ENCODE data around the gene UBAP1L. TPM values are rescaled to one million over a fixed set of nuclear protein-coding genes. Genes with fewer than 3 reads are reported as not detected.

Gene UBAP1L
- total RNA-seq, 2 donors from 2014 or later = 1.9 to 8.5 TPM

DNA sequence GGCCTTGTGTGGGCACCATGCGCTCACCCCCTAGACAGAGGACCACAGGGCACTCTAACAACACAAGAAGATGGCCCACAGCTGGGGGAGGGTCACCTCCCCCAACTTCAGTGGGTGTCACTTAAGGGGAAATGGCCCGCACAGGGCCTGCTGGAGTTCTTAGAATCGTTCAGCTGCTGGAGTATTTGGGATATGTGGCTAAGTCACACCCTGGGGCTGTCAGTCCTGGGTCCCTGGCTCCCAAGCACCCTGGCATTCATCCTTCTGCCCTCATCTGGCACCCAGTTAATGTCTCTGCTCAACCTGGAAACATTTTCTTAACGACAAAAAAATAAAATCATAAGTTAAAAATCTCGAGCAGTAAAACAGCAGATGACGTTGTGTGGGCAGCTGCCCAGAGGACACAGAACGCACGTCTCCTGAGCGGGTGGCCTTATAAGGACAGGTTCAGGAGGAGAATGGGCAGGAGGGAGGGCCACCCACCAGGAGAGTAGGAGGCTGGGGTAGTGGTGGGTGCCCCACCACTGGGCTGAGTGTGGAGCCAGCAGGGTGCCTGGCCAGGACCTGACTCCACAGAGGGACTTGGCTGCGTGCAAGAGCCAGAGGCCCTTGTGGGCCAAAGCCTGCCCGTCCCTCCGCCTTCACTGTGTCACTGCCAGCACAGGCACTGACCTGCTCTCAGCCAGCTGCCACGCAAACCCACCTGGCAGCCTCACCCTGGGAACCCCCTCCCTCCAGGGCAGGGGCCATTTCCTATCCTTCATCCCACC, 26.9 kb downstream of the UBAP1L start:
- intact Hi-C loops (cut with DNase I) = no loop called here

DNA sequence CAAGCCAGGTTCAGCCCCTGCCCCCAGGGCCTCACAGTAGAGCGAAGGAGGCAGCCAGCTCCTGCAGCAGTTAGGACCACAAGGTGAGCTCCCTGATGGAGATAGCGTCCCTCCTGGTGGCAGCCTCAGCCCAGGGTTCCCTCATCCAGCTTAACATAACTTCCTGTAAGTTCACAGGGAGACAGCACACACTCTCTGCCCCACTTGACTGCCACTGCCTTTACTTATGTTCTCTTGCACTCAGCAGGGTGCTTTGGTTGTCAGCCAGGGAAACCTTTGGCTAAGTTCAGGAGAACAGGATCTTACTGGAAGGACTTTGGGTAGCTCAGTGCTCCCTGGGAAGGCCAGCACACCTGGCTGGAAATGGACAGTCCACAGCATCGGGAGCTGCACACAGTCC, 27.6 kb downstream of the UBAP1L start:
- 29% methylated on average over 3 of the region's 3 CpGs for WGBS
- no peaks in the 10 kb centered on the region for H3K9me3 ChIP-seq
- DNase-seq (ENCODE audit: low spot score) = peak; percentile 35
- H3K36me3 ChIP-seq = no peaks in the 10 kb centered on the region
- no peak overlapping the region for H3K4me3 ChIP-seq
- H3K27me3 ChIP-seq (replicated peaks; ENCODE audit: insufficient read depth) = no peaks in the 10 kb centered on the region
- no peaks in the 10 kb centered on the region for H3K4me1 ChIP-seq (replicated peaks)
- TF ChIP-seq POLR2A (IDR thresholded peaks at IDR 0.05) (no peak), POLR2AphosphoS5 (IDR thresholded peaks at IDR 0.05) (no peak)
- TF ChIP-seq, protein P1, sequence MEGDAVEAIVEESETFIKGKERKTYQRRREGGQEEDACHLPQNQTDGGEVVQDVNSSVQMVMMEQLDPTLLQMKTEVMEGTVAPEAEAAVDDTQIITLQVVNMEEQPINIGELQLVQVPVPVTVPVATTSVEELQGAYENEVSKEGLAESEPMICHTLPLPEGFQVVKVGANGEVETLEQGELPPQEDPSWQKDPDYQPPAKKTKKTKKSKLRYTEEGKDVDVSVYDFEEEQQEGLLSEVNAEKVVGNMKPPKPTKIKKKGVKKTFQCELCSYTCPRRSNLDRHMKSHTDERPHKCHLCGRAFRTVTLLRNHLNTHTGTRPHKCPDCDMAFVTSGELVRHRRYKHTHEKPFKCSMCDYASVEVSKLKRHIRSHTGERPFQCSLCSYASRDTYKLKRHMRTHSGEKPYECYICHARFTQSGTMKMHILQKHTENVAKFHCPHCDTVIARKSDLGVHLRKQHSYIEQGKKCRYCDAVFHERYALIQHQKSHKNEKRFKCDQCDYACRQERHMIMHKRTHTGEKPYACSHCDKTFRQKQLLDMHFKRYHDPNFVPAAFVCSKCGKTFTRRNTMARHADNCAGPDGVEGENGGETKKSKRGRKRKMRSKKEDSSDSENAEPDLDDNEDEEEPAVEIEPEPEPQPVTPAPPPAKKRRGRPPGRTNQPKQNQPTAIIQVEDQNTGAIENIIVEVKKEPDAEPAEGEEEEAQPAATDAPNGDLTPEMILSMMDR (IDR thresholded peaks at IDR 0.05) = peak in 1 of 4 experiments; percentile 23
- H3K27ac ChIP-seq = peak overlapping the region; percentile 87 to 88
- intact Hi-C loops (cut with DNase I) = no loop called here

More for the DNA sequence above, 26.9 kb downstream of the UBAP1L start:
- no peaks in the 10 kb centered on the region for H3K9me3 ChIP-seq
- peak overlapping the region; percentile 87 to 88 for H3K27ac ChIP-seq
- H3K4me3 ChIP-seq = no peak overlapping the region
- peak; percentile 85 for DNase-seq (ENCODE audit: low spot score)
- no peaks in the 10 kb centered on the region for H3K4me1 ChIP-seq (replicated peaks)
- 16% methylated on average over 12 of the region's 13 CpGs for WGBS
- H3K27me3 ChIP-seq (replicated peaks; ENCODE audit: insufficient read depth) = no peaks in the 10 kb centered on the region
- H3K36me3 ChIP-seq = no peaks in the 10 kb centered on the region
- TF ChIP-seq POLR2A (IDR thresholded peaks at IDR 0.05) = no peak
- TF ChIP-seq POLR2AphosphoS5 (IDR thresholded peaks at IDR 0.05) = peak; percentile 86
- TF ChIP-seq, protein P1 (IDR thresholded peaks at IDR 0.05) = no peak

DNA sequence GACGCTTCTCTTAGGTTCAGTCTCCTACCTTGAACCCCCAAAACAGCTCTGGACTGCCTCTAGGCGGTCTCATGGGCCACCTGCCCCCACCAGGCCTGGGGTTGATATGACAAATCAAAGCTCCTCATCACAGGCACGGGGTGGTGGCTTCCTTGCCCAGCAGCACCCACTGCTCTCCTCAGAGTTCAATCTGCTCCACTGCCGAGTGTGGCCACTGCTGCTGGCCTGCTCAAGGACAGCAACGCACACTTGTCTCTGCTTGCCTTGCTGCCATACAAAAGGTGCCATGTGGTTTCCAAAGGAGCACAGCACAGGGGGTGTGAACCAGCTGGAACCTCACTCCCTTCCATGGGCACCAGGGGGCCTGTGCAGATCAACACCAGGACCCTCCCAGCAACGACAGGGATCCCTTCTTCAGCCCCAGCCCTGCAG, 28.3 kb downstream of the UBAP1L start:
- 55% methylated on average over 6 of the region's 6 CpGs for WGBS
- DNase-seq (ENCODE audit: low spot score) = peak; percentile 24
- H3K27me3 ChIP-seq (replicated peaks; ENCODE audit: insufficient read depth) = no peaks in the 10 kb centered on the region
- TF ChIP-seq POLR2A (IDR thresholded peaks at IDR 0.05) (no peak), POLR2AphosphoS5 (IDR thresholded peaks at IDR 0.05) (no peak)
- TF ChIP-seq, protein P1 (IDR thresholded peaks at IDR 0.05) = peak in 1 of 4 experiments; percentile 26
- H3K27ac ChIP-seq = peak overlapping the region; percentile 87 to 88
- H3K36me3 ChIP-seq = no peaks in the 10 kb centered on the region
- H3K9me3 ChIP-seq = no peaks in the 10 kb centered on the region
- intact Hi-C loops (cut with DNase I) = no loop called here
- H3K4me1 ChIP-seq (replicated peaks) = no peaks in the 10 kb centered on the region
- H3K4me3 ChIP-seq = no peak overlapping the region

DNA sequence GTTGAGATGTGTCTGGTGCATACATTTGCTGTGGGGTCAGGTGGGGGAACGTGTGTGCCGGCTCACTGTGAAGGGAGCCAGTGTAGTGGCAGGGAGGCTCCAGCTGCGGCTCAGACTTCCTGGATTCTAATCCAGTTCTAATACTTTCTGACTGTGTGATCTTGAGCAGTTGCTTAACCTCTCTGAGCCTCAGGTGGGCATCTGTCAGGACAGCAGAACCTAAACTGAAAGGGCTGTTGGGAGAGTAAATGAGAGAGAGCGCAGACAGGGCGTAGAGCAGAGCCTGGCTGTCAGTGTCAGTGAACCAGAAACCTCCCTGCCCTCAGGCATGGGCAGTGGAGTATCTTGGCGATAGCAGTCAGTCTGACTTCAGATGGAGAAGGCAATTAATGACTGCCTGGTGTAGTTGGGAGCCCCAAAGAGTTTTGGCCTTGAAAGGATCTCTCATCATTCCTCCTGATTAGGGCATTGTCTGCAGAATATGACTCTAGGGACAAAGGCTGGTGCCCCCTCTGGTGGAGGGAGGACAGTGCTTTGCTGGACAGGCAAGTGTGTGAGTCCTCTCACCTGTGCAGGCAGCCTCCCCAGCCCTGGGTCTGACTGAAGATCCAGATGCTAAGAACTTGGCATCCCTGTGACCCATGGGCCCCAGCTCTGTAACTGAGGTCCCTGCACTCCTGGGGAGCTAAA, 28.9 kb downstream of the UBAP1L start:
- 84% methylated on average over 6 of the region's 6 CpGs for WGBS
- intact Hi-C loops (cut with DNase I) = no loop called here
- no peak overlapping the region for H3K4me3 ChIP-seq
- no peaks in the 10 kb centered on the region for H3K27me3 ChIP-seq (replicated peaks; ENCODE audit: insufficient read depth)
- no peaks in the 10 kb centered on the region for H3K4me1 ChIP-seq (replicated peaks)
- no peaks in the 10 kb centered on the region for H3K9me3 ChIP-seq
- H3K36me3 ChIP-seq = no peaks in the 10 kb centered on the region
- no peak for DNase-seq (ENCODE audit: low spot score)
- no peak for TF ChIP-seq POLR2AphosphoS5 (IDR thresholded peaks at IDR 0.05)
- TF ChIP-seq, protein P1 (IDR thresholded peaks at IDR 0.05) = peak in 3 of 4 experiments; percentile 9 to 38 (median 35)
- peak overlapping the region; percentile 87 to 88 for H3K27ac ChIP-seq

All from prostate gland (tissue), 2 donors.